GM12892 (cell line): ENCODE data around the gene ARVCF.

Experiments
- POLR2A ChIP-seq: IDR thresholded peaks from 2 replicates; pipeline ENCODE4 v1.6.1; 2011; ENCODE audit warnings: low read depth, low read length, control low read depth
- POLR2AphosphoS5 ChIP-seq: IDR thresholded peaks from 2 replicates; pipeline ENCODE4 v1.6.1; 2011; ENCODE audit warnings: low read depth, low read length, control low read depth
- TAF1 ChIP-seq: IDR thresholded peaks from 2 replicates; pipeline ENCODE4 v1.6.1; 2011; ENCODE audit warnings: low read depth, mild to moderate bottlenecking, control low read depth, low read length, borderline replicate concordance

GRCh38 chr22:19976671-19977070, 40.0 kb downstream of the ARVCF start:
- TF ChIP-seq POLR2A (no peak), POLR2AphosphoS5 (no peak), TAF1 (no peak)
